Activated T-helper 1 cell treated with anti-CD3 and anti-CD28 coated beads, Interleukin-2, amount 50 U/mL, for 16 hours (primary cell): ENCODE results near the gene GOLGA6A.
"Not testable (repeated sequence)": the region's sequence is repeated elsewhere in the genome, so short reads cannot be mapped to it uniquely, and the experiment has no call there.

Source experiments
- DNase-seq, 2 donors: peaks; one replicate each; pipeline ENCODE4 v3.0.0-alpha.2; 2020; ENCODE audit warnings: low read depth in 1 of 2, low spot score in 1 of 2

Gene GOLGA6A, protein sequence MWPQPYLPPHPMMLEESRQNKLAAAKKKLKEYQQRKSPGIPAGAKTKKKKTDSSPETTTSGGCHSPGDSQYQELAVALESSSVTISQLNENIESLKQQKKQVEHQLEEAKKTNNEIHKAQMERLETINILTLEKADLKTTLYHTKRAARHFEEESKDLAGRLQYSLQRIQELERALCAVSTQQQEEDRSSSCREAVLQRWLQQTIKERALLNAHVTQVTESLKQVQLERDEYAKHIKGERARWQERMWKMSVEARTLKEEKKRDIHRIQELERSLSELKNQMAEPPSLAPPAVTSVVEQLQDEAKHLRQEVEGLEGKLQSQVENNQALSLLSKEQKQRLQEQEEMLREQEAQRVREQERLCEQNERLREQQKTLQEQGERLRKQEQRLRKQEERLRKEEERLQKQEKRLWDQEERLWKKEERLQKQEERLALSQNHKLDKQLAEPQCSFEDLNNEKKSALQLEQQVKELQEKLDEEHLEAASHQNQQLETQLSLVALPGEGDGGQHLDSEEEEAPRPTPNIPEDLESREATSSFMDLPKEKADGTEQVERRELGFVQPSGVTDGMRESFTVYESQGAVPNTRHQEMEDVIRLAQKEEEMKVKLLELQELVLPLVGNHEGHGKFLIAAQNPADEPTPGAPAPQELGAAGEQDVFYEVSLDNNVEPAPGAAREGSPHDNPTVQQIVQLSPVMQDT

DNA sequence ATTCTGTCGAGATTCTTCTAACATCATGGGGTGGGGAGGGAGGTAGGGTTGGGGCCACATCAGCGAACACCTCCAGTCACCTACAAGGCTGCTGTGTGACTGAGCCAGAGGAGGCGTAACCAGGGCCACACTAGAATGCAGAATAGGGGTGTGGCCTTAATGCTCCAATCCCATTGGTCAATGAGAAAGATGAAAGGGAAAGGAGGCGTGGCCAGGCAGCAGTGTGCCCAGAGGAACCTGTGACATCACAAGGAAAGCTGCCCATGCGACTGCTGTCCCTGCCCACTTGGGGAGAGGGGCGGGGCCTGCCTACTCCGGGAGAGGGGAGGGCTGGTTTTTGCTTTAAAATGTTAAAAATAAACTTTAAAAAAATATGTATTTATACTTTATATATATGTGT, at the start of gene GOLGA6A:
Gene GOLGA6A, minus strand, starts transcription at position 101 of the 400 bp plus-strand sequence. Its CDS starts 41 bp downstream, at position 60.
- DNase-seq: not testable (repeated sequence)

DNA sequence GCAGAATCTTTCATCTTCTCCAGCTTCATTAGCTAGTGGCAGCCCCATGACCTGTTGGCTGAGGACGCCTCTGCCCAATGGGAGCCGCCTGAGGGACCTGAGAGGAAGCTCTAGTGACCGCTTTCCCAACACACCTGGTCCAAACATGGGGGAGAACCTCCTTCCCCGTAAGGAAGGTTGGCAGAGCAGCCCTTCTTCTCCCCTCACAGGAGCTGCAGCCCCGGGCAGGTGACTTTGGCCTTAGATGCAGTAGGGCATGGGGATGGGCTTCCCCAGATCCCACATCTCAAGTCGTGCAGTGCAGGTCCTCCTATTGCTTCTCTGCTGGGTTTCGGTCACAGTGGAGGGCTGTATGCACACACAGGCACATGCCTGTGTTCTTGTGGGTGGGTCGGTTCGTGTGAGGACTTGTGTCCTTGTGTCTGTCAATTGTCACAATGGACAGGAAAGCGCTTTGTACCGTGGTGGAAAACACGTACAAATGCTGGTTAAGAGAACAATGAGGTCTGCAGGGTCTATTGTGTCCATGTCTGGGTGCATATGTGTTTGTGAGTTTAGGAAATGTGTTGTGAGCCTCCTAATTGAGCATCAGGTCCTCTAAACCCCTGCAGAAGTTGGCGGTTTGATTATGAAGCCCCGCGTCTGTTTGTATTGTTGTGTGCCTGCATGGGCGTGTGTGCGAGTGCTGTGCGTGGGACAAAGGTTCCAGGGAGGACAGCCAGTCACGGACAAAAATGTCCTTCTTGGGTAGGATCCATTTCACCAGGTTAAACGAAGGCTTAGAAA, 49.5 kb upstream of the GOLGA6A start:
- no peak for DNase-seq

DNA sequence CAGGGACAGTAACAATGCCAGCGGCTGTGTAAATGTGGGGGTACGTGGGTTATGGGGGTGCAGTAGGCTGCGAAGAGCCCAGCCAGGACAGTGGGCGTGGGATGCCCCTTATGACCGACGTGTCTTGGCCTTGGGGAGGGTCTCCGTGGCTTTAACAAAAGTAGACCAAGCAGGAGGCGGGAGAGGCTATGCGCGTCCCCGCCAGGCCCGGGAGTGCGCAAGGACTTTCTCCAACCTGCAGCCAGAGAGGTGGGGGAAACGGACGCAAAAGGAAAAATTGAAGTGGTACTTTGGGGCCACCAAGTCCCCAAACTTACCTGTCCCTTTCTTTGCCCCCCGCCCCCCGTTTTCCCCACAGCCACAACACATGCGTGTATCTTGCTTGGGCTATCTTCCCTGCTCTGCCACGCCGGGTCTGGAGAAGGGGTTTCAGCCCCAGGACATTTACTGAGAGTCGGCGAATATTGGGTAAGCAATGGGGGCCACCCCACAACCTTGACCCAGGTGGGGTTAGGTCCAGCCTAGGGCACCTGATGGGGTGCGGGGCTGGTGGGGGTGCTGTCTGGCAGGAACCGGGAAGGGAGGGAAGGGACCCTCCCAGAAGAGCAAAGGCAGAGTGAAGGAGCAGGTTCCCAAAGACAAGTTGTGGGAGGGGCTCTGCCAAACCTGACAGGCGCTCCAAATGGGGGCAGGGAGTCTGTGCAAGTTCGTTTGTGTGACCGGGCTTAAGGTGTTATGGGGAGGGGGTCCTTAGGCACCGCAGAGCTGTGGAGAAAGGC, 48.7 kb upstream of the GOLGA6A start:
- no peak for DNase-seq

DNA sequence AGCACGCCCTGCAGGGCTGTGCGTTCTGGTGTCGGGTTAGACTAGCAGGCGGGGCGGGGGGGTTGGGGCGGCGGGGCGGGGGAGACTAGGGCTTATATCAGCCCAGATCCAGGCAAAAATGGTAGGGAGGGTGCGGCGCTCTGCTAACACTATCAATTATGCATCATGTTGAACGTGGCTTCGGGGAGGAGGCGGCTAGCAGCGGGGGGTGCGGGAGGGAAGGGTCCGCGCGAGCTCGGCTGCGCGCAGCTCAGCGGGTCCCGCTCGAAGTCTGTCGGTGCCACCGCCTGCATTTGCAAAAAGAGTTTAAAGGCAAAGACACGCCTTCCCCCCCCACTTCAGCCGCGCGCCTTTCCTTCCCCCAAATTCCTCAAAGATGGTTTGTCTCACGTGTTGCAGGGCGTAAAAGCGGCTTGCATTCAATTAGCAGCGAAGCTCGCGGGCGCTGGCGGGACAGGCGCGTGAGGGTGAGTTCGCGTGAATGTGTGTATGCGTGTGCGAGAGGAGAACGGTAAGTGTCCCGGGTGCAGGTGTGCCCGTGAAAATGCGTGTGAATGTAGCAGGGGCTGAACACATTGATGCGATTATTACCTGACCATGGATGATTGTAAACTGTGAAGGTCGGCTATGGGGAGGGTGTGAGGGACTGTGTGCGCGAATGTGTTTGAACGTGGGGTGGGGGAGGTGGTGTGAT, 48.0 kb upstream of the GOLGA6A start, which contains the start of gene ISLR2:
Gene ISLR2, plus strand, starts transcription at position 432 of the 694 bp plus-strand sequence. CDS start 2,169 bp downstream, outside the sequence.
- no peak for DNase-seq

DNA sequence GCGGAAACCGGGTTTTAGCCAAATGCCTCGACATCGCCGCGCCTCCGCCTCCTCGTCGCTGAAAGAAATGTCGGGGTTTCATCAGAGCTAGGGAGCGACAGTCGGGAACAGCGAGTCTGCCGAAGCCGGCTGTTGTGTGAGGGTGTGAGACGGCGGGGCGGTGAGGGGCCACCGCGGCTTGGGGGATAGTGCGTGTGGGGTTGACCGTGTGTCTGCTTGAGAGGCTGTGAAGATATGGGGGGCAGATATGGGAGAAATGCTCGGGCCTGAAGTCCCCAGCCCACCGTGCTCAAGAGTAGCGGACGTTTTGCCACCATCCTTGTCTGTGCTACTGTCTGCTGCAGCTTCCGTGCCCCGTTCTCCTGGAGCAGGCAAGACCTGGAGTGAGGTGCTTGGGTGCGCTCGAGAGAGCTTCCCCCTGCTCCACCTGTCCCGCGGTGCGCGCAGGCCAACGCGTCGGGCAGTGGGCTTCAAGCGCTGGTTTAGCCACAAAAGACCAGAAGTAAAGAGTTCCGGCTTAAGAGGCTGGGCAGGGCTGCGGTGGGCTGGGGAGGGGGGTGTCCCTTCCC, 47.3 kb upstream of the GOLGA6A start:
- no peak for DNase-seq

DNA sequence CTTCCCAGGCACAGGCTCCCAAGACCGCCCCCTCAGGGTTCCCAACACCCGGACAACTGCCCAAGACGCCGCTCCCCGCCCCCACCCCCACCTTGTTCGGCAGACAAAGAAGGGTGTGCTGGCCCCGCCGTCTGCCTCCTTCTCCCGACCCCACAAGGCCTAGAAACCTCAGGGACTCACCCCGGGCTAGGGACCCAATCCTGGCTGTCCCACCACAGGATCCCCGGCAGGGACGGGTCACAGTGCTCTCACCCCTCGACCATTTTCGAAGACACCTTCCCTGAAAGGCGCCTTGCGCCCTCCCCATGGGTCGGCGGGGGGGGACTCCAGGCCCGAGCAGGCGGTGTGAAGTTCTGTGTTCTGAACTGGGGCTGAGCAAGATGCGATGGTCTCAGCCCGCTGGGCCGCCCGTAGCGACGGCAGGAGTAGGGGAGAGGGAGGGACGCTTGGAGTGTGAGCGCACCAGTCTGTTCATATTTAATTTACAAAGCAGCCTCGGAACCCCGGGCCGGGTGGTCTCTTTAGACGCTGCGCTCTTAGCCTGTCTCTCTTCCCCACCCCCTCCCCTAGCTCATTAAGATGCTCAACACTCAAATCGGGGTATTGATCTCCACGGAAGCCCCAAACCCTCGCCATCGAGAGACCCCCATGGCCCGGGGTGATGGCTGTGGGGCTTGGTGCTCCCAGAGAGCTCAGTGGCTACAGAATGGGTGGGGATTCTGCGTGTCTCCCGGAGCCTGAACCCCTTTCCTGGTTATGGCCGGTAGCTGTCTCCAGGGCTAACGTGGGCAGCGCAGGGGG, 46.6 kb upstream of the GOLGA6A start:
- DNase-seq: no peak

DNA sequence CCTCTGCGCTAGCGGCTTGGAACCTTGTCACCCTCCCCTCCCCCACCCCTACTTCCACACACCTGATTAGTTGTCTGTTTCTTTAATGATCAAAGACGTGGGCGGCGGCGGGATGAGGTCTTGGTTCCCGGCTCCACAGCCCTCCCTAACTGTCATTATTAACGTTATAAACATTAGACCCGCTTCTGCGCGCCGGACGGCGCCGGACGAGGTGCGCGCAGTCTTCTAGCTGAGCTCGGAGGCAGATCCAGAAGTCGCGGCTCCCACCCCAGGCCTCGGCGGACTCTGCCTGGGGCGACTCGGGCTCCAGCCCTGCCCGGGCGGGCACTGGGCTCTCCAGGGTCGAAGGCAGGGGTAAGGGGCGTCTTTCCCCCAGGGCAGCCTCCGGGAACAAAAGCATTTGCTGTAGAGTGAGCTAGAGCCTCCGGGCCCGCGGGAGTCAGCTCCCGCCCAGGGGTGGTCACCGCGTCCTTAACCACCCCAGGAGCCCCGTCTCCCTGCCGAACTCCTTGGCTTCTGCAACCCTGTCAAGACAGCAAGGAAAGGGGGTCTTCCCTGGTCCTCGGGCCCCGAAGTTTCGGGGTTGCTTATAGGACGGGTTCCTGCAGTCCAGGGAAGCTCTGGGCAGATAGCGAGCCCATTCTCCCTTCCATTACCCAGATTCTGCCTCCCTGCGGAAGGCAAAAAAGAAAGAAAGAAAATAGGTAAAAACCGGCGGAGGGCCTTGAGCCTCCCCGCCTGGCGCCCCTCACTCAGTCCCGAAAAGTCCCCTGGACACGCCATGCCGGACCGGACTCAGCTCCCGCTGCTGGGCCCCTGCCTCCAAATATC, 45.8 kb upstream of the GOLGA6A start:
- no peak for DNase-seq

DNA sequence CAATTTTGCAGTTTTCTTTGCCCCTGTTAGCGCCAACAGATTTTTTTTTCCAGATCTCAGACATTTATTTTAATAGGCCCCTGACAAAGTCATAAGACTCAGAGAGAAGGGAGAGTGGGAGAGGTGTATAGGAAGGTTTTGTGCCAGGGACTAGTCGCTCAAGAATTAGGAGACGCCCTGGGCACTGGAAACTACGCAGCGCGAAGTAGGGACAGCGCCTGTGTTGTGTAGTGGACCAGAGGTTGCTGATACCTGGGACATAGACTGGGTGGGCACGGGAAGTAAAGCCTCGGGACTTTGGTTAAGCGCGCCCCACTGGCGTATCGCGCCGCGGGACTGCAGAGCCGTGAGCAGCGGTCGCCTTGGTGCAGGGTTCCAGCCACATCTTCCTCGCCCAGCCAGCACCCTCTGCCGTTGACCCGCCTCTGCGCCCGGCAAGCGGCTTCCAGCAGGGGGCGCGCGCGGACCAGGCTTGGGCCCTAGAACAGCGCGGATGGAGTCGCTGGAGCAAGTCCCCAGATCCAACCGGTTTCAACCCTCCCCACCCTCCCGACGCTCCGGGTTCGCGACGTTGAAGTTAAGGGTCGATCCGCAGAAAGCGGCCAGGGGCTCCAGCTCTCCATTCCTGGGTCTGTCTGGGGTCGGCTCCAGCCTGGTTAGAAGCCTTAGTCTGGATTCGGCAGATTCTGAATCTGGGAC, 45.1 kb upstream of the GOLGA6A start:
- peak; percentile 68 to 76 for DNase-seq

DNA sequence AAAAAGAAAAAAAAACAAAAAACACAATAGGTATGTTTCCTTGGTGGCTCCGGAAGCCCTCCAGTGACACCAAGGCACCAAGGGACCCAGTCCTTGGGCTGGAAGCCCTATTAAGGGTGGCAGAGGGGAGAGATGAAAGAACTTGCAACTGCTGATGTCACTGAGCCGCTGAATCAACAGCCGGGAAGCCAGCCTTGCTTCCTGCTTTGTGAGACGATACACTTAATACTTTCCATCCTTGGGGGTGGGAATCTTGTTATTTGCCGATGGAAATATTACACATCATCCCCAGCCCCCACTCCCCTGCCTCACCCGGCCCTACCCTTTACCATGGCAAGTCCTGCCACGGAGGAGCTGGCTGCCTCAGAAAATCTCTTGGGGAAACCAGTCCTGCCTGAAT, 42.4 kb upstream of the GOLGA6A start:
- no peak for DNase-seq

DNA sequence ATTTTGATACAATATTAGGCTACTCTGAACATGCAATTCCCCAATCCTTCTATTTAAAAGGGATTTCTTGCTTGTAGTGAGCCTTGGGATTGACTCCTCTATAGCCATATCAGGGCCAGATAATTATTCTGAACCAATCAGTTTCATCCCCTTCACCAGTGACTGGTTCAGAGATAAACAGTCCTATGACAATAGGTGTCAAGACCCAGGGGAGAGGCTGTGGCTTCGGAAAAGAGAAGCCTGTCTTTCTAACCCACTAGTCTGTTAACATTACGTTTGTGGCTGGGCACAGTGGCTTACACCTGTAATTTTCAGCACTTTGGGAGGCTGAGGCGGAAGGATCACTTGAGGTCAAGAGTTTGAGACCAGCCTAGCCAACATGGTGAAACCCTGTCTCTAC, 41.8 kb upstream of the GOLGA6A start:
- no peak for DNase-seq

DNA sequence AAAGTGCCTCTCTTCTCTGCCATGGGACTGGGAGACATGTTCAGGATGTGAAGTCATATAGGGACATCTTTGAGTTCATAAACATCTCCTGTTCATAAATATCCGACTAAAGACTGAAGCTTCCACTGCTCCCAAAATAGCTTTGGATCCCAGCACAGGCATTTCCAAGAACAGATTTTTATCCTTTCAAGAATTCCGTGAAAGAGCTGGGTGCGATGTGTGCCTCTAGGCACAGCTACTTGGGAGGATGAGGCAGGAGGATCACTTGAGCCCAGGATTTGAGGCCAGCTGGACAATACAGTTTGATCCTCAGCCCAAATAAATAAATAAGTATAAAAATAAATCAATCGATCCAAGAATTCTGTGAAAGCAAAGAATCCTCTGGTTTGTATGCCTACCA, 41.3 kb upstream of the GOLGA6A start:
- DNase-seq: no peak

DNA sequence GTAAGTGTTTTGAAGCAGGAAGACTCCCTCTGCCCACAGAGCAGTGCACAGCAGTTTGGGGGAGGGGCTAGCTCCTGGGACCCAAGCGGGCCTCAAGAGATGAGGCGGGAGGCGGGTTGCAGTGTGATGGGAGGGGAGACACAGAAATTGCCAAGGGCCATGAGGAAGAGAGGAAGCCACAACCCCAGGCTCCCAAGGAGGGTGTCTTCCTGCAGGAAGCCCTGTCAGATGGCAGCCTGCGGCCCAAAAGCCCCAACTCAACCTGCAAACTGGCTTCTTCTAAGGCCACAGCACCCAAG, 40.7 kb upstream of the GOLGA6A start:
- no peak for DNase-seq

DNA sequence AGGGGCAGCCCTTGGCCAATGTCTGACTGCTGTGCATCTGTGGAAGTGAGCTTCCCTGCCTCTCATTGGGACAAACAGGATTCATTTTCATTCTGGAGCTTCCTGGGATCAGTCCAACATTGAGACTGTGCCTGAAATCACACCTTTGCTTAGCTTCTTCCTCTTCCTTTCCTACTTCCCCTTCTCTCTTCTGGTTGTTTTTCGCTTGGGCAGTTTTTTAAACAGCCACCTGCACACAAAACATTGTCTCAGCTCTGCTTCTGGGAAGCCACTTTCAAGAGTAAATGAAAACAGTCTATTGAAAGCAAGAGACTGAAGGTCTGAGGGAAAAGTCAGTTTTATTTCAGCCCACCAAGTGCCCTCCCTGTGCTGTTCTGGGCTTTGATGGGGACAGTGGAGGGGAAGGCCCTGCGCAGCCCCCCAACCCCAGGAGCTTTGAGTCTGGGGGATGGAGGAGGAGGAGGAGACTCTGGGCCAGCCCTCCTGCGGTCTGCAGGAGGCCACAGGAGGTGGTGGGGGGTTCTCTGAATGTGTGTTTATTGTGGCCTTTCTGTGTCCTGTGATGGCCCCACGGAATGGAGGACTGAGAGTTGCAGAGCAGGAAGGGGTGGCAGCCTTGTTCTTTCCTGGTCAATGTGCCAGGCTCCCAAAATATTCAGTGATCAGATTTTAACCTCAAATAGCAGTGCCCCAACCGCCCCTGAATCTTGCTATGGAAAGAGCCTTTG, 40.2 kb upstream of the GOLGA6A start:
- DNase-seq: no peak

DNA sequence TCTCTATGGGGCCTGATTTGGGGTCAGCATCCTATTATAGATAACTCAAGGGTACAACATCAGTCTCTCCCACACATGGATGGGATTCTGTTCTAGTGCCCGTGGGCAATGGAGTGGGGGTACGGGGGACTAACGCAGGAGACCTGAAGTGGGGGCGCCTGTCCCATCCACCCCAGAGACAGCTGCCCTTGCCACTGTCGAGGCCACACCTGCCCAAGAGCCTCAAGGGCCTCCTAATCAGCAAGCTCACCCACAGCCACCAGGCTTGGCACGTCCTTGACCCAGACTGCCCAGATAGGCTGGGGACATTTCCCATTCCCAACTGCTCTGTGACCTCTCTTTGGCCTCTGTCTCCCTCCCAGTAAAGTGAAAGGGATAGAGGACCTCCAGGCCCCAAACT, 39.5 kb upstream of the GOLGA6A start:
- DNase-seq: no peak

DNA sequence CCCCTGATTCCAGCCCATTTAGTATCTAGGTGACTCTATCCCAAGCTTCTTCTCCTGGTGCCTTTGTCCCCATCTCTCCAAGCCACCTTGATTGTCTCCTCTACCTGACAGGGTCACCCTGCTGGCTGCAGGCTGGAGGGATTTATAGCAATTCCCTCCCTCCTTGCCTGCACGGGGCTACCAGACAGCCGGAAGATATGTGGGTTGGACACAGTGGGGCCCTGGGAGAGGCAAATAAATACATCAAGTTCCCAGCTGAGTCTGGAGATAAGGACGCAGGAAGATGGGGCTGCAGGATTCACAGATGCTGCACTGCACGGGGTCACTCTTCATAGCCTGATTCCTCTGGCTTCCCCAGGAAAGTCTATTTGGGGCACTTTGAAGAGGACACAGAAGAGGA, 38.7 kb upstream of the GOLGA6A start:
- no peak for DNase-seq

DNA sequence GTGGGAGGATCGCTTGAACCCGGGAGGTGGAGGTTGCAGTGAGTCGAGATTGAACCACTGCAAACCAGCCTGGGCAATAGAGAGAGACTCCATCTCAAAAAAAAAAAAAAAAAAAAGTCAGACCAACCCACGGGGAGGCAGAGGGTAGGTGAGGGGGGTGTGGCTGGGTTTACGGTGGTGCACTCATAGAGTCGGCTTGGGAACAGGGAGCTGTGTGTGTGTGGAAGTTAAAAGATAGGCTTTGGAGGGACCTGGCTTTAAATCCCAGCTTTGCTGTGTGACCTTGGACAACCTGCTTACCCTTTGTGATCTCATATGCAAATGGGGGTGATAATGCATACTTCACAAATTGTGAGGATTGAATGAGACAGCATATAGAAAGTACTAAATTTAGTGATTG, 38.1 kb upstream of the GOLGA6A start:
- no peak for DNase-seq

DNA sequence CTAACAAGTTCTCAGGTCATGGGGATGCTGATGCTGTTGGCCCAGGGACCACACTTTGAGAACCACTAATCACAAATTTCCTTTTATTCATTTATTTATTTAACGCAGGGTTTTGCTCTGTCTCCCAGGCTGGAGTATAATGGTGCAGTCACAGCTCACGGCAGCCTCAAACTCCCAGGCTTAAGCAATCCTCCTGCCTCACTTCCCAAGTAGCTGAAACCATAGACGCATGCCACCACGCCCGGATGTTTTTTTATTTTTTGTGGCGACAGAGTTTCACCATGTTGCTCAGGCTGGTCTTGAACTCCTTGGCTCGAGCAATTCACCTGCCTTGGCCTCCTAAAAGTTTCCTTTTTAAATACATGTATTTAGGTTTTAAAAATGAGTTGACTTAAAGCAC, 27.4 kb upstream of the GOLGA6A start:
- no peak for DNase-seq
